ENCODE data around the gene IL17F. TPM values are rescaled to one million over a fixed set of nuclear protein-coding genes. Genes with fewer than 3 reads are reported as not detected.

The IL17F gene
- total RNA-seq, 1 experiment from 2014 or later = not detected

GRCh38 chr6:52284460-52285176 is 40.3 kb upstream of the IL17F start, which contains the start of gene MCM3:
TSS of gene MCM3 (minus strand) at chr6:52284742. CDS start at chr6:52284674, 68 bp downstream.
- peaks cover 37% of the 10 kb centered on the region for H3K36me3 ChIP-seq (ENCODE audit: control insufficient read depth, insufficient read depth, low read length)
- H3K4me1 ChIP-seq (ENCODE audit: control insufficient read depth, insufficient read depth, low read length) = peaks cover 15% of the 10 kb centered on the region
- CTCF ChIA-PET = interaction anchor here (0.5 to 2.0 kb wide), 4 partner anchors 21 to 379 kb away, joined by 4 to 12 read pairs (median 8); no protein-coding TSS in a partner anchor
- POLR2A ChIA-PET = interaction anchor here (0.6 kb wide), 1 partner anchor 860 kb away, joined by 3 read pairs; no protein-coding TSS in a partner anchor
- H3K27ac ChIP-seq (ENCODE audit: low read length) = peak within 1 kb of the TSS; percentile 91
- H3K9me3 ChIP-seq (ENCODE audit: control insufficient read depth, insufficient read depth, low read depth, low read length) = no peaks in the 10 kb centered on the region
- no TSS peak for BruUV-seq (replicated peaks)
- no peaks in the 10 kb centered on the region for H3K27me3 ChIP-seq (ENCODE audit: control insufficient read depth, insufficient read depth, low read length)
- ATAC-seq = peak; percentile 99
- TF ChIP-seq SIN3A (IDR thresholded peaks at IDR 0.05; ENCODE audit: borderline replicate concordance, insufficient read depth, low read depth, low read length) (peak; percentile 83; the same call in 1 of the 2 replicates), REST (IDR thresholded peaks at IDR 0.05; ENCODE audit: insufficient read depth in 1 of 2, low read depth in 2 of 2, low read length in 1 of 2) (no peak), TCF7L2 (IDR thresholded peaks at IDR 0.05; ENCODE audit: low read depth, low read length) (0 out of 2 replicates have a peak, but pooled peaks have one; percentile 33), POLR2AphosphoS5 (IDR thresholded peaks at IDR 0.05; ENCODE audit: low read depth, low read length) (peak; percentile 82)
- TF ChIP-seq, protein P1, sequence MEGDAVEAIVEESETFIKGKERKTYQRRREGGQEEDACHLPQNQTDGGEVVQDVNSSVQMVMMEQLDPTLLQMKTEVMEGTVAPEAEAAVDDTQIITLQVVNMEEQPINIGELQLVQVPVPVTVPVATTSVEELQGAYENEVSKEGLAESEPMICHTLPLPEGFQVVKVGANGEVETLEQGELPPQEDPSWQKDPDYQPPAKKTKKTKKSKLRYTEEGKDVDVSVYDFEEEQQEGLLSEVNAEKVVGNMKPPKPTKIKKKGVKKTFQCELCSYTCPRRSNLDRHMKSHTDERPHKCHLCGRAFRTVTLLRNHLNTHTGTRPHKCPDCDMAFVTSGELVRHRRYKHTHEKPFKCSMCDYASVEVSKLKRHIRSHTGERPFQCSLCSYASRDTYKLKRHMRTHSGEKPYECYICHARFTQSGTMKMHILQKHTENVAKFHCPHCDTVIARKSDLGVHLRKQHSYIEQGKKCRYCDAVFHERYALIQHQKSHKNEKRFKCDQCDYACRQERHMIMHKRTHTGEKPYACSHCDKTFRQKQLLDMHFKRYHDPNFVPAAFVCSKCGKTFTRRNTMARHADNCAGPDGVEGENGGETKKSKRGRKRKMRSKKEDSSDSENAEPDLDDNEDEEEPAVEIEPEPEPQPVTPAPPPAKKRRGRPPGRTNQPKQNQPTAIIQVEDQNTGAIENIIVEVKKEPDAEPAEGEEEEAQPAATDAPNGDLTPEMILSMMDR (IDR thresholded peaks at IDR 0.05) = no peak
- intact Hi-C loops (cut with micrococcal nuclease; ENCODE audit: unreplicated experiment) (loop anchor here (2.0 to 10.0 kb wide), 2 partner anchors 78 to 380 kb away; partner anchors contain the start of gene PAQR8), in situ Hi-C loops (cut with HindIII; ENCODE audit: low pct_unique_long_range_greater_than_20kb, low sequenced_read_pairs) (loop anchor here (10.0 kb wide), 1 partner anchor 120 kb away; no protein-coding TSS in a partner anchor)
- peak within 1 kb of the TSS; percentile 84 to 93 for H3K4me3 ChIP-seq (ENCODE audit: low read depth in 2 of 2, low read length in 2 of 2)
- peak; percentile 99 for DNase-seq (ENCODE audit: low read depth, low spot score)

DNA sequence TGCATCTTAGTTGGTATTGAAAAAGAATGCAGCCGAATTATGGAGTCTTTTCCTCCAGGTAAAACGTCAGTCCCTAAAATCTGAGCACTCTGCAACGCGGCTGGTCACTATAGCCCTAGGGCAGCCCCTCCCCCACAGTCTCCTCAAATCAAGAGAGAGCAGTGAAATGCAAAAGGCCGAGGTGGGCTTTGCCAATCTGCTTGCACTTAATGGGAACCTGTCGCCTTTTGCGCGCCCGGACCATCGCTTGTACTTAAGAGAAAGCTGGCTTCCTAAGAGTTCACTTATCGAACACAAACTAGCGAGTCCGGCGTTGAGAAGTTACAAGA is 39.8 kb upstream of the IL17F start:
- TF ChIP-seq REST (IDR thresholded peaks at IDR 0.05; ENCODE audit: insufficient read depth in 1 of 2, low read depth in 2 of 2, low read length in 1 of 2) (no peak), POLR2AphosphoS5 (IDR thresholded peaks at IDR 0.05; ENCODE audit: low read depth, low read length) (no peak), SIN3A (IDR thresholded peaks at IDR 0.05; ENCODE audit: borderline replicate concordance, insufficient read depth, low read depth, low read length) (no peak), TCF7L2 (IDR thresholded peaks at IDR 0.05; ENCODE audit: low read depth, low read length) (no peak)
- TF ChIP-seq, protein P1 (IDR thresholded peaks at IDR 0.05) = no peak
- ChIA-PET POLR2A (no interaction called here), CTCF (no interaction called here)
- peak; percentile 26; the same call in 1 of the 2 replicates for ATAC-seq
- intact Hi-C loops (cut with micrococcal nuclease; ENCODE audit: unreplicated experiment) = loop anchor here (2.0 to 10.0 kb wide), 2 partner anchors 79 to 381 kb away; partner anchors contain the start of gene PAQR8
- H3K4me1 ChIP-seq (ENCODE audit: control insufficient read depth, insufficient read depth, low read length) = peaks cover 15% of the 10 kb centered on the region
- peak overlapping the region; percentile 91 for H3K27ac ChIP-seq (ENCODE audit: low read length)
- TSS peak; percentile 79 for BruUV-seq (replicated peaks)
- H3K4me3 ChIP-seq (ENCODE audit: low read depth in 2 of 2, low read length in 2 of 2) = peak overlapping the region; percentile 84 to 93
- H3K9me3 ChIP-seq (ENCODE audit: control insufficient read depth, insufficient read depth, low read depth, low read length) = no peaks in the 10 kb centered on the region
- peaks cover 40% of the 10 kb centered on the region for H3K36me3 ChIP-seq (ENCODE audit: control insufficient read depth, insufficient read depth, low read length)
- DNase-seq (ENCODE audit: low read depth, low spot score) = no peak
- H3K27me3 ChIP-seq (ENCODE audit: control insufficient read depth, insufficient read depth, low read length) = no peaks in the 10 kb centered on the region
- in situ Hi-C loops (cut with HindIII; ENCODE audit: low pct_unique_long_range_greater_than_20kb, low sequenced_read_pairs) = loop anchor here (10.0 kb wide), 1 partner anchor 121 kb away; no protein-coding TSS in a partner anchor

Data from Panc1 (cell line).